UCSD-AML1 (cell line): ENCODE measurements around the gene TMC6.
"Not testable (repeated sequence)": the region's sequence is repeated elsewhere in the genome, so short reads cannot be mapped to it uniquely, and the experiment has no call there.

Experiments
- DNase-seq: peaks from one replicate; lab custom pipeline; 2025; ENCODE audit not compliant: unreplicated experiment; lab: John Stamatoyannopoulos, UW

The TMC6 gene

GRCh38 chr17:78128551-78129350 is at the start of gene TMC6:
TMC6 (minus strand) TSS chr17:78128755; CDS start chr17:78126832, 1,923 bp downstream.
- peak; percentile 87 for DNase-seq

DNA sequence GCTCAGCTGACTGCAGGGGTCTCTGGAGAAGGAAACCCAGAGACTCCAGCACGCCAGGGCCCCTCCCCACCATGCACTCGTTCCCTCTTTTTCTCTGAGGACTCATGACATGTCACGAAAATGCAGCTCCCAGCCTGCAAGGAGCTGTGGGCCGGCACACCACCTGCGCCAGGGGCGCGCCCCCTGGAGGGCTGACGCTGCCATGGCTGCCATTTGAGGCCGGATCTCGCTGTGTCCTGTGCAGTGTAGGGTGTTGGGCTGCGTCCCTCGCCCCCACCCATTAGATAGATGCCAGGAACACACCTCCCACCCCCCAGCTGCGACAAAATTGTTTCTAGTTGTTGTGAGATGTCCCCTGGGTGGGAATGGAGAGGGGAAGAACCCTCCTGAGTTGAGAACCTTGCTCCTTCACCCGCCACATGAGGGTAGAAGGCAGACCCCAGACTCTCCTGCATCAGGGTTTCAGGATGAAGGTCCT is 48.0 kb upstream of the TMC6 start:
- DNase-seq: peak; percentile 68

- no peak for DNase-seq
Measured at GRCh38 chr17:78175643-78175981, 47.1 kb upstream of the TMC6 start.

GRCh38 chr17:78174870-78175642 is 46.5 kb upstream of the TMC6 start:
- DNase-seq: no peak

DNA sequence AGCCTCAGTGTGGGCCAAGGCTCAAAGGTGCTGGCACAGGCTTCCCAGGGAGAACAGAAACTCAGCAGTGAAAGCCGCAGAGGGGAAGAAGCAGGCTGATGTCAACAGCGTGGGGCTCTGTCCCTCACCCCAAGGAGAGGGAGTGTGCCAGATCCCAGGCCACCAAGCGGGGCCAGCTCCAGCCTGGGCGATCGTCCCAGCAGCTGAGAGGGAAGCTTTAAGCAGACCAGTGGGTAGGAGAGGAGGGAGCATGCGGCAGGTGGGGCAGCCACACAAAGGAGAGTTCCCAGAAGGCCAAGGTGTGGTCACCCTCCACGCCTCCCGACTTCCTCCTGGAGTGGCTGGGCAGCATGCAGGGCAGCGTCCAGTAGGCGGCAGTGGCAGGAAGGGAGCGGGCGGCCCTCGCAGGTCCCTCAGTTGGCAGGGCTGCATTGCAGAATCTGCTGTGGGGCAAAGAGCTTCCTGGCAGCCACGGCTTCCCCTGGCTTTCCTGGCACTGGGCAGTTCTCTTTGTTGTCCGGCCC is 45.9 kb upstream of the TMC6 start:
- no peak for DNase-seq

DNA sequence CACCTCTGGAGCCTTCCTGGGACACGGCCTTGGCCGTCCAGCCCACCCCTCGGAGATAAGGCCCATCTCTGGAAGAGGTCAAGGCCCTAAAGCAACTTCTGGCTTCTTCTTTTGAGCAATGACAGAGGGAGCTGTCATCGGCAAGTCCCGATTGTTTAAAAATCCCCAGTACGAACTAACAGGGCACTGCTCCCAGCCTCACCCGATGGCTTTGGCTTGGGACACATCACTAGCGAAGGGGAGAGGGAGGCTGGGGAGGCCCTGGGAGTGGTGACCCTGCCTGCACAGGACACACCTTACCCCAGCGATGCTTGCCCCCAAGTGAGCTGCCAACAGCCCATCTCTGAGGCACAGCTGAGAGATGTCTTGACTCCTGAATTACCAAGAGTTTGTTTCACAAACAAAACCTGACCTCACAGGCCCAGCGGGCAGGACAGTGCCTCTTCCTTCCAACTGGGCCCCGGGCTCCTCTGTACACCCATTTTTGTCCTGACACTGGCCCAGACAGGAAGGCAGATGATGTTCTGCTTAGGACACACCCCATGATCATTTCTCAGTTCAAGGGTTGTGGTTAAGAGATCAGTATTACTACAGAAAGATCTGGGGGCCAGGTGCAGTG is 44.7 kb upstream of the TMC6 start:
- DNase-seq: no peak

GRCh38 chr17:78172249-78173051 is 43.9 kb upstream of the TMC6 start:
- no peak for DNase-seq

- not testable (repeated sequence) for DNase-seq
Measured at GRCh38 chr17:78171591-78172248, 43.2 kb upstream of the TMC6 start.

- DNase-seq: no peak
Measured at GRCh38 chr17:78170692-78171590, 42.4 kb upstream of the TMC6 start.

DNA sequence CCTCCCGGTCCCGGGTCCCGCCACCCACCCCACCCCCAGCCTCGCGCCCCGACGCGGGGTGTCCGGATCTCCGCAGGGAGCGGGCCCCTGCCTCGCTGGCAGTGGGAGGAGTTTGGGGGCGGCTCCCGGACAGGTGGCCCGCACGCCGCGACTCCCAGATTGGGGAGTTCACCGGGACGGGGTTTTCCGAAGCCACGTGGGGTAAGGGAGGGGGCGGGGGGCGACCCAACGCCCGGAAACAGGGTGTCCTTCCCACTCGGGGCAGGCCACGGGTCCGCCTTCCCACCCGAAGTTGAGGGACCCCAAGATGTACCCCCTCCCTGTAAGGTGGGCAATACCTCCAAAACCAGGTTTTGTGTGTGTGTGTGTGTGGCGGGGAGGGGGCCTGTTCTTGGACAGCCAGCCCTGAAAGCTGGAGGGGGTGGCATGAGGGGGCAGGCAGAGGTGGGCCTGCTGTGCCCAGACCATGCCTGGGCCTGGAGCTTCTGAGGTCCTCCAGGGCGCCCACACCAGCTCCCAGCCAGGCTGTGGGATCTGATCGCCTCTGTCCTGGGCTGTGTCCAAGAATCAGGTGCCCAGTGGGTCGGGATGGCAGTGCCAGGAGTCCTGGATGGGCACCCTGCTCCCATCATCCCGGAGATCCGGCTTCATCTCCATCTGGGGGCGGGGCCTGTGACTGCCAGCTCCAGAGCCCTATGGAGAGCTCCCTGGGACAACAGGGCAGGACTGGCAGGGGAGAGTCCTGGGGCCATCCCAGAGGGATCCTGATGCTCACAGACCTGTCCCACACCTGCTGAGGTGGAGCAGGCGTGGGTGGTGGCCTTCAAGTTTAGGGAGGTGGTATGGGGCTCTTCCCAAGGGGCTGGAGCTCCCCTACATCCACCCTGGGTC is 40.6 kb upstream of the TMC6 start:
- DNase-seq: no peak

- DNase-seq: peak; percentile 87
Measured at GRCh38 chr17:78168242-78168902, 39.8 kb upstream of the TMC6 start, which contains the start of gene SYNGR2. SYNGR2 (plus strand) TSS chr17:78168581; CDS start chr17:78168617, 36 bp downstream.

DNA sequence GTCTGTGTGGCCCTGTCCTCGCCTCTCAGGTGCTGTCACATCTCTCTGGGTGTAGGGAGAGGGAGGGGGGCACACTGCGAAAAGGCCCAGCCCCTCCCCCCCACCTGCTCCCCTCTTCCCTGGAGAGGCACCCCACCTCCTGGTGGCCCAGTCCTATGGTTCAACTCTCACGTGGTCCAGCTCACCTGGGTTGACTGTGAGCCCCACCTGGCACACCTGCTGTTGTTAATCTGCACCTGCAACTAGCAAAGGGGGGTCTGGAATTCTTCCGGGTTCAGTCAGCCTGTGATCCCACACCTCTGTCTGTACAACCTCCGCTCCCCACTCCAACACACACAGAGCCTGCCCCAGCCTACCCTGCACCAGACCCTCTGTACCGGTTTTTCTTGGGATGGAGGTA is 37.9 kb upstream of the TMC6 start:
- DNase-seq: no peak

DNA sequence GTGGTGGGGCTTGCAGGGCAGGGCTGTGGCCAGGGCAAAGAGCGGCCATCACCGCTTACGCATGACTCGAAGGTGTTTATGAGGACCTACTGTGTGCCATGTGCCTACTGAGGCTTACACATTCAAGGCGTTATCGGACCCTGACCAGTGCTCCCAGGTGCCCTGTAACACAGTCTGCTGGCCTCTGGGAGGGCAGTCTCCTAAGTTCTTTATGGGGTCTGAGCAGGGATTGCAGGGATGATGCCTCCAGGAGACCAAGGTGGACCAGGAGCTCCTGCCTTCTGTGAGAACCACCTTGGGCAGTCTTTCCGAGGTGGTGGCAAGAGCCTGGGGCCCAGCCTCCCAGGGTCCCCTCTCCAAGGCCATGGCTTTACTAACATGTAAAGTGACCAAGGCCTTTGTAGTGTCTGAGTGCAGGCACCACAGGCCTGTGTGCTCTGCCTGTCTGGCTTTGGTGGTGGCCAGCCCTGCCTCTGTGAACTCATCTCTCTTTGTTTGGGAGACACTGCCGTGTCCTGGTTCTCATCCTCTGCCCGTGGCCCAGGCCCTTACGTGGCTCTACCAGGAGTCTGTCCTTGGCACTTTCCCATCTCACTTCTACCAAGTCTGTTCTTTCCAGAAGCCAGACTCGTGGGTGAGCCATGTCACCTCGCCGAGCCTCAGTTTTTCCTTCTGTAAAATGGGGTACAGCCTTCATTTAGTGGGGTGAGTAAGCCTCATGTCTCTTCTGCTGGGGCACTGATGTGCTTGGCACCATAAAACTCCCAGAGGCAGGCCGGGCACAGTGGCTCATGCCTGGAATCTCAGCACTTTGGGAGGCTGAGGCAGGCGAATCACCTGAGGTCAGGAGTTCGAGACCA is 36.4 kb upstream of the TMC6 start:
- no peak for DNase-seq

- no peak for DNase-seq
Measured at GRCh38 chr17:78163881-78164747, 35.6 kb upstream of the TMC6 start.

GRCh38 chr17:78159575-78160158 is 31.1 kb upstream of the TMC6 start:
- DNase-seq: no peak
